Stimulated activated CD4-positive, alpha-beta T cell treated with anti-CD3 and anti-CD28 coated beads, Interleukin-1b, Interleukin-23, amount 100 ng/mL, for 1 hour (primary cell): Measurements from ENCODE around the gene ZNRF1.
"Not testable (repeated sequence)": the region's sequence is repeated elsewhere in the genome, so short reads cannot be mapped to it uniquely, and the experiment has no call there.

ENCODE experiments used
- DNase-seq, 2 donors: peaks; one replicate each; pipeline ENCODE4 v3.0.0-alpha.2; 2020; ENCODE audit warnings: low read depth in 2 of 2

Gene ZNRF1

DNA sequence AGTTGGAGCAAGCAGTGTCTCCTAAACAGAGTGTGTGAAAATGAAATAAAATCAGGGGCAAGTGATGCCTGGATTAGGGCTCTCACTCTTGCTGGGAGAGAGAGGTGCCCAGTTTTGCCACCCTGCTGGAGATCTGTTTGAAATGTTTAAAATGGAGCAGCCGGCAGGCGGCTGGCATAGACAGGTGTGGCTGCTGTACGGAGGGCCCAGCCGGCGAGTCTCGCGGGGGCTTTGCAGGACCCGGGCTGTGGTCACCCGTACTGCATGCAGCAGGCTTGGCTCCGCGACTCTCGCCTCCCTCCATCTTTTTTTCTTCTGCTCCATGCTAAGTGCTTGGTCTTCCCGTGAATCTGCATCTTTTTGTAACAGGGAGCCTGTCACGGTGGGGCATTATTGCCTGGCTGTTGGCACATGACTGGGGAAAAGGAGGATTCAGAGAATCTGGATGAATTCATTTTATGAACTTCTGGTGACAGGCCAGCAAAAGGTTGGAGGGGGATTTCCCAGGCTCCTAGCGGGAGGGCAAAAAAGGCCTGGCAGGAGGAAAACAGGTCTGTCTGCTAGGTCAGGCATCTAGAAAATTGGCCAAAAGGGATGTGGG is 1.8 kb downstream of the ZNRF1 start:
- DNase-seq = no peak

GRCh38 chr16:75002474-75002873 is 3.6 kb downstream of the ZNRF1 start:
- DNase-seq = no peak

DNA sequence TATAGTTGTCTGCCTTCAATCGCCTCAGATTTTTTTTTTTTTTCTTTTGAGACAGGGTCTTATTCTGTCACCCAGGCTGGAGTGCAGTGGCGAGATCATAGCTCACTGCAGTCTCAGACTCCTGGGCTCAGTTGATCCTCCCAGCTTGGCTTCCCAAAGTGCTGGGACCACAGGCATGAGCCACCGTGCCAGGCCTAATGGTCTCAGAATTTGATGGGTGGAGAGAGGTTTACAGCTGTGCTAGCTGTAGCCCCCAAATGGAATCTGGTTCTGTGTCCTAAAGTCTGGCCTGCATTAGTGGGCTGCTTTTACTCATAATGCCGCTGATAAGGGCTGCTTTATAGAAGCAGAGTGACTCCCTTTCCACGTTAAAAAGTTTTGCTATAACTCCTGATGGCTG is 5.1 kb downstream of the ZNRF1 start:
- DNase-seq = no peak

DNA sequence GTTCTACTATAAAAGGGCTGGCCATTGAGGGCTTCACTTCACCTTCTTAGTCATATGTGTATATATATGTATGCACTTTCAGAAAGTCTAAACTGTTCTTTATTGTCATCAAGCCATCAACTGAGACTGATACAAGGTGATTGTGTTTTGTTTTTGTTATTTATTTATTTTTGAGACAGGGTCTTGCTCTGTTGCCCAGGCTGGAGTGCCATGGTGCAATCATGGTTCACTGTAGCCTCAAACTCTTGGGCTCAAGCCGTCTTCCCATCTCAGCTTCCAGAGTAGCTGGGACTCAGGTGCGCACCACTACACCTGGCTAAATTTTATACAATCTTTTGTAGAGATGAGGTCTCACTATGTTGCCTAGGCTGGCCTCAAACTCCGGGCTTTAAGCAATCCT is 5.6 kb downstream of the ZNRF1 start:
- no peak for DNase-seq

DNA sequence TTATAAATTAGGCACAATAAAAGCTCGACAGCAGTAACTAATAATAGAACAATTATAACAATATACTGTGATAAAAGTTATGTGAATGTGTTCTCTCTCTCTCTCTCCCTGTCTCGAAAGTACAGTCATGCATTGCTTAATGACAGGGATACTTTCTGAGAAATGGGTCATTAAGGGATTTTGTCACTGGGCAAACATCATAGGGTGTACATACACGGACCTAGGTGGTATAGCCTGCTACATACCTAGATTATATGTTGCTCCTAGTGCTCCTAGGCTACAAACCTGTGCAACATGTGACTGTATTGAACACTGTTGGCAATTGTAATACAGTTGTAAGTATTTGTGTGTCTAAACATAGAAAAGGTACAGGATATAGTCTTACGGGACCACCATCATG is 6.9 kb downstream of the ZNRF1 start:
- DNase-seq = no peak

DNA sequence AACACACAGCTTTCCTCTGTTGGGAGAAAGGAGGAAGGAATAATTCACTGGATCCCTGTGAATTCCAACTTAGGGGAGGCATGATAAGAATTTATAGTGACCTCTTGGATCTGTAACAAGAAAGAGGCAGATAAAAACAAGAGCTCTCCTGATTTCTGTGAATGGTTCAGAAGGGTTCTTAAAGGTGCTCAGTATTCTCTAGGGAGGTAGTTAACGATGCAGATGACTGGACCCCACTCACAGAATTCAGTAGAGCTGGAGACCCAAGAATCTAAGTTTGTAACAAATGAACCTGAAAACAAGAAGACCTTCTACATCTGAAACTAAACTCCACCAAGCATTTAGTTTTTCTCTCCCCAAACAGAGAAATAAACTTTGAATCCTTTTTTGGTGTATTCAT is 8.6 kb downstream of the ZNRF1 start:
- no peak for DNase-seq

DNA sequence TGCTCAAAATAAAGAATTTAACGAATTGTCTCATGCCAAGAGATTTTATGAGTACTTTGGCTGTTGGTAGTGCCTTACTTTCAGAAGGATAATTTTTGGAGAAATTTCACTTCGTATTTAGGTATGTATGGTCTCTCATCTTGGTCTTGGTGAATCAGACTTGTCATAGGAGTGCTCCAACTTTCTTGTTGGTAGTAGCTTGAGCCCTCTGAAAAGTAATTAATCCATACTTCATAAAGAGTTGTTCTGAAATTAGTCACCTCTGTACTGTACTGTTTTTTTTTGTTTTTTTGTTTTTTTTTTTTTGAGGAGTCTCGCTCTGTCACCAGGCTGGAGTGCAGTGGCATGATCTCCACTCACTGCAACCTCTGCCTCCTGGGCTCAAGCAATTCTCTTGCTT is 11.6 kb downstream of the ZNRF1 start:
- no peak for DNase-seq

GRCh38 chr16:75011634-75012307 is 12.9 kb downstream of the ZNRF1 start:
- no peak for DNase-seq

DNA sequence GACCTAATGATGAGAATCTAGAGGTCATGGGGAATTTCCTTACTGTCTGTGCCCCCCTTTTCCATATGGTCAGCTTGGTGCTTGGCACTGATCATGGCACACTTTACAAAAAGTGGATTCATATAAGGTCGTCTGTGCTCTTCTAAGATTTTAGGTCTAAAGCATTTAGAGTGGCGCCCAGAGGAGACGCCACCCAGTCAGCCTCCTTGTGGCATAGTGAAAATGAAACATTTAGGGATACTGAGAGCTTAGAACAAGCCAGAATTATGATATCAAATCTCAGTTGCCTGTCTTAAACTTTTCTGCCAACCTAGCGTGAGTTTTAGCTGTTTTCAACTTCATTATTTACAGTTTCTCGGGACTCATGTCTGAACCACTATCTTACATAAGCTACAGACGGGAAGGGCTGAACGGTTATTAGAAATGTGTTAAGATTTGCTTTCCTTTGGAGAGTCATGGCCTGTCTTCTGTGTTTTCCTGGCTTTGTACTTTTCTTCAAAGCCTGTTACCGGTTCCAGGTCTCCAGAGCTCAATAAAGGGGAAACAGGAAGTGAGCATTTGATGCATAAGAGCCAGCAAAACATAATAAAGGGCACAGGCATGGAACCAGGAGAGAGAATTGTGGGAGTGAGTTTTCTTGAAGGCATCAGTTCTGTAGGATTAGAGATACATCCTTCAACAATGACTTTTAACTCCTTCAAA is 13.7 kb downstream of the ZNRF1 start:
- no peak for DNase-seq

- DNase-seq = not testable (repeated sequence)
Observed at GRCh38 chr16:75013123-75013522, 14.3 kb downstream of the ZNRF1 start.

DNA sequence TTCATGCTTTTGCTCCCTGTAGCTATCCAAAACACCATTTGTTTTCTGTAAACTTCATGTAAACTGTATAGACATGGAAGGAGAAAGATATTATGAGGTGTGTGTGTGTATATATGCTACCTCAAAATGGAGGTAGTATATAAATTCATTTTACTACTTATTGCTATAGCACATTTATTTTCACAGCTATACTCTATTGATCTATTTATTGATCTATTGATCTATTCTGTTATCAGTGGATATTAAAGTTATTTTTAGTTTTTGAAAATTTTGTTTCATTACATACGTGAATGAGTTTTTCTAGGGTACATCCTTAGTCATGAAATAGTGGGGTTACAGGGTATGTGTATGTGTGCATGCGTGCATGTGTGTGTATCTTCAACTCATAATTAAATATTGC is 15.5 kb downstream of the ZNRF1 start:
- DNase-seq = no peak

DNA sequence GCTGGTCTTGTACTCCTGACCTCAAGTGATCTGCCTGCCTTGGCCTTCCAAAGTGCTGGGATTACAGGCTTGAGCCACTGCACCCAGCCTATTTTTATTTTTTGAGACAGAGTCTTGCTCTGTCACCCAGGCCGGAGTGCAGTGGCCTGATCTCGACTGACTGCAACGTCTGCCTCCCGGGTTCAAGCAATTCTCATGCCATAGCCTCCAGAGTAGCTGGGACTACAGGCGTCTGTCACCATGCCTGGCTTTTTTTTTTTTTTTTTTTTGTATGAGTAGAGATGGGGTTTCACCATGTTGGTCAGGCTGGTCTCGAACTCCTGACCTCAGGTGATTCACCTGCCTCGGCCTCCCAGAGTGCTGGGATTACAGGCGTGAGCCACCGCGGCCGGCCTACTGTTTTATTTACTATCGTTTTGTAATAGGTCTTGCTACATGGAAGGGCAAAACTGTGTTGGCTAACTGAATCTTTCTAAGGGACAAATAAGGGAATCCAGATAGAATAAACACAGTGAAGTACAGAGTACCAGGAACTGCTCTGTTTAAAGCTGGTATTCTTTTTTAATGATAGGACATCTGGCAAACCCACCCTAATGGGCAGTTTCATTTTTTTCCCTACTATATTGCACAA is 17.7 kb downstream of the ZNRF1 start:
- DNase-seq = not testable (repeated sequence)

DNA sequence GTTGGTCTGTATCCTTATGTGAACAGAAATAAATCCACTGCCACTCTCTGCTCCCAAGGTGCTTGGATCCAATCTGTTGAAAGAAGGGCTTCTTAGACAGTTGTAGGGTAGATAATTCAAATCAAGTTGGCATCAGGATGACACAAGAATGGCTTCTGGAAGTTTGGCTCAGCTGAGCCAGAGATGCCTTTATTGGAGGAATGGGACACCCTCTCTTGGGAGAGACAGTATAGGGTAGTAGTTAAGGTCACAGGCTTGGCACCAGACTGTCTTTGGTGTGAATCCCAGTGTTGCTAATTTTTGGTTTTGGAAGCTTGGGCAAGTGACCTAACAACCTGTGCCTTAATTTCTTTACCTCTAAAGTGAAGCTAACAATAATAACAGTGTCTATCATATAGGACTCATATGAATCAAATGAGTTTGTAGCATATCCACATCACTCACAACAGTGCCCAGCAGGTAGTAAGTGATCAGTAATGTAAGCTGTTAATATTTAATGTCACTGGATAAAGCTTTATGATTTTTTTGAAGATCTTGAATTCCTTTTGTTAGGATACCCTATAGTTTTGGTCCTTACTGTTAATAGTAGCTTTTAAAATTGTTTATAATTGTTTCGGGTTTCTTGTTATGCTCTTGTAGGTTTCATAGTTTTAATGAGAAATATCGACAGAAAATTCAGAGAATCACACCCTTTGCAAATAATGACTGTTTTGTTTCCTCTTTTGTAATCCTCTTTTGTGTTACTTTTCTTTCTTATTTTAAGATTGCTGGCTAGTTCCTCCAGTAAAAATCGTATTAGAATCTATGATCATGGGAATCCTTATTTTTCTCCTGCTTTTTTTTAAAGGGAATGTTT is 19.1 kb downstream of the ZNRF1 start:
- no peak for DNase-seq

DNA sequence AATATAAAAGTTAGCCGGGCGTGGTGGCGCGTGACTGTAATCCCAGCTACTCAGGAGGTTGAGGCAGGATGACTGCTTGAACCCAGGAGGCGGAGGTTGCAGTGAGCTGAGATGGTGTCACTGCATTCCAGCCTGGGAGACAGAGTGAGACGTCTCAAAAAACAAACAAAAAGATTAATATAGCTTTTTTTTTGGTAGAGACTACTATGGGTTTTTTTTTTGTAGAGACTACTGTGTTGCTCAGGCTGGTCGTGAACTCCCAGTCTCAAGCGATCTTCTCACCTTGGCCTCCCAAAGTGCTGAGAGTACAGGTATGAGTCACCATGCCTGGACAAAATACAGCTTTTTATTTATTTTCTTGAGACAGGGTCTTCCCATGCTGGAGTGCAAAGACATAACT is 20.2 kb downstream of the ZNRF1 start:
- DNase-seq = no peak

- DNase-seq = no peak
Observed at GRCh38 chr16:75019586-75019985, 20.8 kb downstream of the ZNRF1 start.

- no peak for DNase-seq
Observed at GRCh38 chr16:75021410-75021809, 22.6 kb downstream of the ZNRF1 start.

DNA sequence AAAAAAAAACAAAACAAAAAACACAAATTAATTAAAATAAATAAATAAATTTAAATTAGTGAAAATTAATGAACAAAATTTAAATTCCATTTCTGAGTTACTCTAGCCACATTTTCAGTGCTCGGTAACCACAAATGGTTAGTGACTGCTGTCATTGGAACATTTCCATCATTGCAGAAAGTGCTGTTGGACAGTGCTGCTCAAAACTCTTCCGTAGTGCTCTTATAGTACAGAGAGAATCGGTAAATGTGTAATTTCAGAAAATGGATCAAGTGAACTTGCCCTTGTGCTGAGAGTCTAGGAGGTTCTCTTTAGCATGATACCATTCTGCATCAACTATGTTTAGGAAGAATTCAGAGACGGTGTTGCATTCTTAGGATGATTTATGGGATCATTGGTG is 23.7 kb downstream of the ZNRF1 start:
- DNase-seq = no peak

DNA sequence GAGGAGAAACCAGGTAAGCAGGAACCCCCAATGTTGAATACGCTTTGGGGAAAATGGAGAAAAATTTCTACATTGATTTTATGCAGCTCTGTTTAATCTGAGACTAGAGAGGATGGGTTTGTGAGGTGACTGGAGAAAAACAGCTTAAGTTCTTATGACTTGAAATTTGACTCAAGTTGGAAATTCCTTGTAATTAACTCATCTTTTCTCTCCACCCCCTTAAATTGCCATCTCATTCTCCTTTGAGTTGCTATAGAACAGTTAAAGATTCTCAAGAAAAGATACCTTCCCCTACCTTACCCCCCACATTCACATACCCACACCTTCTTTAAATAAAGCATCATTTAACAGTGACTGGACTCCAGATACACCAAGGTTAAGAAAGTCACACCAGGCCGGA is 24.2 kb downstream of the ZNRF1 start:
- DNase-seq = no peak

GRCh38 chr16:75024182-75024581 is 25.4 kb downstream of the ZNRF1 start:
- DNase-seq = no peak

- DNase-seq = no peak
Observed at GRCh38 chr16:75024594-75024993, 25.8 kb downstream of the ZNRF1 start.

- DNase-seq = no peak
Observed at GRCh38 chr16:75025761-75026160, 26.9 kb downstream of the ZNRF1 start.
